ENCODE results near the gene CHMP6.

DNA sequence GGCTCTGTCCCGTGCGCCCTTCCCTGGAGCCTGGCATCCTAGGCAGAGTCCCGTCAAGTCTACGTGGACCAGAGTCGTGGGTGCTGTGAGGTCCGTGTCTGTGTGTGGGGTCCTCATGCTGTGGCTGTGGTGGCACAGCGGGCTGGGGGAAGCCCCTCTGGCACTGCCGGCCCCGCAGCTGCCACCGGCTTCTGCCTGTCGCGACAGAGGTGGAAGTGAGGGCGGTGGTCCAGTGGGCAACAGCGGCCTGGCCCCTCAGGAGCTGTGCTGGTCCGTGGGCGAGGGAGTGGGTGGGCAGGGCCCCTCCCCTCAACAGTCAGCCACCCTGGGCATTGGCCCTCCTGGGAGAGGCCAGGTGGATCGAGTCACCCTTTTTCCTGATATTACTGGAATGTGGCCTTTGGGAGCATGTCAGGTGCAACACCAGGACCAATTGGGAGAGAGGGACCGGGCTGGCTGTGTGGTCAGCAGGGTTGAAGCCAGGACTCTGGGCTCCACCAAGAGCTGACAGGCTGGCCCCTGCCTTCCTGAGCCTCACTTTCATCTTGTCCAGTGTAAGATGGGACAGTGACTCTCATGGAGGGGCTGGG, 55.2 kb downstream of the CHMP6 start:
- TF ChIP-seq, protein P1, sequence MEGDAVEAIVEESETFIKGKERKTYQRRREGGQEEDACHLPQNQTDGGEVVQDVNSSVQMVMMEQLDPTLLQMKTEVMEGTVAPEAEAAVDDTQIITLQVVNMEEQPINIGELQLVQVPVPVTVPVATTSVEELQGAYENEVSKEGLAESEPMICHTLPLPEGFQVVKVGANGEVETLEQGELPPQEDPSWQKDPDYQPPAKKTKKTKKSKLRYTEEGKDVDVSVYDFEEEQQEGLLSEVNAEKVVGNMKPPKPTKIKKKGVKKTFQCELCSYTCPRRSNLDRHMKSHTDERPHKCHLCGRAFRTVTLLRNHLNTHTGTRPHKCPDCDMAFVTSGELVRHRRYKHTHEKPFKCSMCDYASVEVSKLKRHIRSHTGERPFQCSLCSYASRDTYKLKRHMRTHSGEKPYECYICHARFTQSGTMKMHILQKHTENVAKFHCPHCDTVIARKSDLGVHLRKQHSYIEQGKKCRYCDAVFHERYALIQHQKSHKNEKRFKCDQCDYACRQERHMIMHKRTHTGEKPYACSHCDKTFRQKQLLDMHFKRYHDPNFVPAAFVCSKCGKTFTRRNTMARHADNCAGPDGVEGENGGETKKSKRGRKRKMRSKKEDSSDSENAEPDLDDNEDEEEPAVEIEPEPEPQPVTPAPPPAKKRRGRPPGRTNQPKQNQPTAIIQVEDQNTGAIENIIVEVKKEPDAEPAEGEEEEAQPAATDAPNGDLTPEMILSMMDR (IDR thresholded peaks at IDR 0.05; ENCODE audit: low read depth, low read length, missing input control), result no peak
- no peak for TF ChIP-seq SP1 (IDR thresholded peaks at IDR 0.05)
- TF ChIP-seq, protein P2, sequence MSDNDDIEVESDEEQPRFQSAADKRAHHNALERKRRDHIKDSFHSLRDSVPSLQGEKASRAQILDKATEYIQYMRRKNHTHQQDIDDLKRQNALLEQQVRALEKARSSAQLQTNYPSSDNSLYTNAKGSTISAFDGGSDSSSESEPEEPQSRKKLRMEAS (IDR thresholded peaks at IDR 0.05), result no peak
- TF ChIP-seq JUND (IDR thresholded peaks at IDR 0.05), result no peak
- no peak for TF ChIP-seq RAD21 (IDR thresholded peaks at IDR 0.05)
- TF ChIP-seq YY1 (IDR thresholded peaks at IDR 0.05), result no peak
- TF ChIP-seq, protein P3, sequence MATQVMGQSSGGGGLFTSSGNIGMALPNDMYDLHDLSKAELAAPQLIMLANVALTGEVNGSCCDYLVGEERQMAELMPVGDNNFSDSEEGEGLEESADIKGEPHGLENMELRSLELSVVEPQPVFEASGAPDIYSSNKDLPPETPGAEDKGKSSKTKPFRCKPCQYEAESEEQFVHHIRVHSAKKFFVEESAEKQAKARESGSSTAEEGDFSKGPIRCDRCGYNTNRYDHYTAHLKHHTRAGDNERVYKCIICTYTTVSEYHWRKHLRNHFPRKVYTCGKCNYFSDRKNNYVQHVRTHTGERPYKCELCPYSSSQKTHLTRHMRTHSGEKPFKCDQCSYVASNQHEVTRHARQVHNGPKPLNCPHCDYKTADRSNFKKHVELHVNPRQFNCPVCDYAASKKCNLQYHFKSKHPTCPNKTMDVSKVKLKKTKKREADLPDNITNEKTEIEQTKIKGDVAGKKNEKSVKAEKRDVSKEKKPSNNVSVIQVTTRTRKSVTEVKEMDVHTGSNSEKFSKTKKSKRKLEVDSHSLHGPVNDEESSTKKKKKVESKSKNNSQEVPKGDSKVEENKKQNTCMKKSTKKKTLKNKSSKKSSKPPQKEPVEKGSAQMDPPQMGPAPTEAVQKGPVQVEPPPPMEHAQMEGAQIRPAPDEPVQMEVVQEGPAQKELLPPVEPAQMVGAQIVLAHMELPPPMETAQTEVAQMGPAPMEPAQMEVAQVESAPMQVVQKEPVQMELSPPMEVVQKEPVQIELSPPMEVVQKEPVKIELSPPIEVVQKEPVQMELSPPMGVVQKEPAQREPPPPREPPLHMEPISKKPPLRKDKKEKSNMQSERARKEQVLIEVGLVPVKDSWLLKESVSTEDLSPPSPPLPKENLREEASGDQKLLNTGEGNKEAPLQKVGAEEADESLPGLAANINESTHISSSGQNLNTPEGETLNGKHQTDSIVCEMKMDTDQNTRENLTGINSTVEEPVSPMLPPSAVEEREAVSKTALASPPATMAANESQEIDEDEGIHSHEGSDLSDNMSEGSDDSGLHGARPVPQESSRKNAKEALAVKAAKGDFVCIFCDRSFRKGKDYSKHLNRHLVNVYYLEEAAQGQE (IDR thresholded peaks at IDR 0.05), result no peak
- TF ChIP-seq, protein P4, sequence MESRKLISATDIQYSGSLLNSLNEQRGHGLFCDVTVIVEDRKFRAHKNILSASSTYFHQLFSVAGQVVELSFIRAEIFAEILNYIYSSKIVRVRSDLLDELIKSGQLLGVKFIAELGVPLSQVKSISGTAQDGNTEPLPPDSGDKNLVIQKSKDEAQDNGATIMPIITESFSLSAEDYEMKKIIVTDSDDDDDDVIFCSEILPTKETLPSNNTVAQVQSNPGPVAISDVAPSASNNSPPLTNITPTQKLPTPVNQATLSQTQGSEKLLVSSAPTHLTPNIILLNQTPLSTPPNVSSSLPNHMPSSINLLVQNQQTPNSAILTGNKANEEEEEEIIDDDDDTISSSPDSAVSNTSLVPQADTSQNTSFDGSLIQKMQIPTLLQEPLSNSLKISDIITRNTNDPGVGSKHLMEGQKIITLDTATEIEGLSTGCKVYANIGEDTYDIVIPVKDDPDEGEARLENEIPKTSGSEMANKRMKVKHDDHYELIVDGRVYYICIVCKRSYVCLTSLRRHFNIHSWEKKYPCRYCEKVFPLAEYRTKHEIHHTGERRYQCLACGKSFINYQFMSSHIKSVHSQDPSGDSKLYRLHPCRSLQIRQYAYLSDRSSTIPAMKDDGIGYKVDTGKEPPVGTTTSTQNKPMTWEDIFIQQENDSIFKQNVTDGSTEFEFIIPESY (IDR thresholded peaks at IDR 0.05), result no peak
- TF ChIP-seq TAF1 (conservative IDR thresholded peaks at IDR 0.05), result no peak

All from liver (tissue), 3 donors.